A673 (cell line): Measurements from ENCODE around the gene ATP2B3.

Experiments
- EZH2 ChIP-seq: fragments of 200-600 bp; sonication (generic); IDR thresholded peaks from 2 replicates; pipeline ENCODE4 v1.6.1; 2017; ENCODE audit warnings: borderline replicate concordance, low read depth, mild to moderate bottlenecking, mixed read lengths, antibody characterized with exemption, low read length; ENCODE audit not compliant: poor library complexity, severe bottlenecking
- TF ChIP-seq, protein P1 (sequence below): fragments of 300-800, 200-600 bp; sonication (generic); conservative IDR thresholded peaks from 2 replicates; pipeline ENCODE4 v1.5.1; 2017; ENCODE audit warnings: low read depth, mild to moderate bottlenecking, antibody characterized with exemption, low read length, moderate library complexity, mixed read lengths

- TF ChIP-seq, protein P1, sequence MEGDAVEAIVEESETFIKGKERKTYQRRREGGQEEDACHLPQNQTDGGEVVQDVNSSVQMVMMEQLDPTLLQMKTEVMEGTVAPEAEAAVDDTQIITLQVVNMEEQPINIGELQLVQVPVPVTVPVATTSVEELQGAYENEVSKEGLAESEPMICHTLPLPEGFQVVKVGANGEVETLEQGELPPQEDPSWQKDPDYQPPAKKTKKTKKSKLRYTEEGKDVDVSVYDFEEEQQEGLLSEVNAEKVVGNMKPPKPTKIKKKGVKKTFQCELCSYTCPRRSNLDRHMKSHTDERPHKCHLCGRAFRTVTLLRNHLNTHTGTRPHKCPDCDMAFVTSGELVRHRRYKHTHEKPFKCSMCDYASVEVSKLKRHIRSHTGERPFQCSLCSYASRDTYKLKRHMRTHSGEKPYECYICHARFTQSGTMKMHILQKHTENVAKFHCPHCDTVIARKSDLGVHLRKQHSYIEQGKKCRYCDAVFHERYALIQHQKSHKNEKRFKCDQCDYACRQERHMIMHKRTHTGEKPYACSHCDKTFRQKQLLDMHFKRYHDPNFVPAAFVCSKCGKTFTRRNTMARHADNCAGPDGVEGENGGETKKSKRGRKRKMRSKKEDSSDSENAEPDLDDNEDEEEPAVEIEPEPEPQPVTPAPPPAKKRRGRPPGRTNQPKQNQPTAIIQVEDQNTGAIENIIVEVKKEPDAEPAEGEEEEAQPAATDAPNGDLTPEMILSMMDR, result no peak
- no peak for TF ChIP-seq EZH2
These were observed 110.3 kb downstream of the ATP2B3 start for GRCh38 chrX:153627675-153628111.
